OCI-LY3 (cell line): Measurements from ENCODE around the gene SERTAD1.

Experiments
- CTCF ChIP-seq: fragments of 200-600, 300-600 bp; sonication (generic); IDR thresholded peaks from 2 replicates; pipeline ENCODE4 v1.5.1; 2014; ENCODE audit warnings: antibody characterized with exemption, low read length, low read depth
- EZH2phosphoT487 ChIP-seq: fragments of 200-600 bp; shearing (Covaris generic); IDR thresholded peaks from 2 replicates; pipeline ENCODE4 v1.6.1; 2018; ENCODE audit warnings: antibody characterized with exemption, mixed run types, low read depth

GRCh38 chr19:40410030-40410389 is 15.8 kb downstream of the SERTAD1 start:
- no peak for TF ChIP-seq CTCF
- TF ChIP-seq EZH2phosphoT487, result no peak
